Fibroblast of skin of abdomen (primary cell): ENCODE results near the gene POLE.

Experiments
- DNase-seq: peaks from one replicate; pipeline ENCODE4 v3.0.0-alpha.2; 2013

POLE gene

GRCh38 chr12:132576701-132577100, 110.4 kb downstream of the POLE start:
- DNase-seq = no peak

- no peak for DNase-seq
Measured at GRCh38 chr12:132575661-132576060, 111.5 kb downstream of the POLE start.

GRCh38 chr12:132574271-132574996, 112.7 kb downstream of the POLE start:
- no peak for DNase-seq
